BJ (cell line): ENCODE data around the gene BAHD1. TPM values are rescaled to one million over a fixed set of nuclear protein-coding genes. Genes with fewer than 3 reads are reported as not detected.

Experiments used
- CTCF ChIA-PET: fragments of 350-600 bp; formaldehyde crosslinking; extraction: SDS; loops from one replicate; lab custom pipeline; 2021; ENCODE audit warnings: antibody characterized with exemption, inconsistent platforms; lab: Yijun Ruan, JAX
- POLR2A ChIA-PET: fragments of 300-600 bp; sonication (Branson Sonifier 250); formaldehyde crosslinking; extraction: SDS; loops from one replicate; lab custom pipeline; 2021; ENCODE audit warnings: antibody characterized with exemption; lab: Charles Lee
- DNase-seq: peaks from one replicate; pipeline ENCODE4 v3.0.0-alpha.2; 2011; ENCODE audit warnings: low read depth
- H3K27me3 ChIP-seq: 2 replicates; pipeline ENCODE4 v1.6.0; 2011; ENCODE audit warnings: low read length; ENCODE audit not compliant: control insufficient read depth, insufficient read depth
- H3K36me3 ChIP-seq: 2 replicates; pipeline ENCODE4 v1.5.1; 2011; ENCODE audit warnings: low read length; ENCODE audit not compliant: control insufficient read depth, insufficient read depth
- H3K4me3 ChIP-seq: 2 replicates; pipeline ENCODE4 v1.5.1; 2011; ENCODE audit warnings: low read depth, mild to moderate bottlenecking, control low read depth, low read length
- polyA plus RNA-seq: library from polyadenylated mRNA; depleted of rRNA; stranded (reverse); fragments of >200 nt; gene quantifications from 2 replicates; pipeline ENCODE4 v1.2.3, GENCODE V29; 2011
- TF ChIP-seq, protein P1 (sequence below): IDR thresholded peaks from 2 replicates; pipeline ENCODE4 v1.5.1; 2011; ENCODE audit warnings: low read depth, mild to moderate bottlenecking, control low read depth, inconsistent platforms, low read length, moderate library complexity; ENCODE audit not compliant: insufficient read depth

The BAHD1 gene
- polyA plus RNA-seq, 1 experiment = 3.3 TPM

DNA sequence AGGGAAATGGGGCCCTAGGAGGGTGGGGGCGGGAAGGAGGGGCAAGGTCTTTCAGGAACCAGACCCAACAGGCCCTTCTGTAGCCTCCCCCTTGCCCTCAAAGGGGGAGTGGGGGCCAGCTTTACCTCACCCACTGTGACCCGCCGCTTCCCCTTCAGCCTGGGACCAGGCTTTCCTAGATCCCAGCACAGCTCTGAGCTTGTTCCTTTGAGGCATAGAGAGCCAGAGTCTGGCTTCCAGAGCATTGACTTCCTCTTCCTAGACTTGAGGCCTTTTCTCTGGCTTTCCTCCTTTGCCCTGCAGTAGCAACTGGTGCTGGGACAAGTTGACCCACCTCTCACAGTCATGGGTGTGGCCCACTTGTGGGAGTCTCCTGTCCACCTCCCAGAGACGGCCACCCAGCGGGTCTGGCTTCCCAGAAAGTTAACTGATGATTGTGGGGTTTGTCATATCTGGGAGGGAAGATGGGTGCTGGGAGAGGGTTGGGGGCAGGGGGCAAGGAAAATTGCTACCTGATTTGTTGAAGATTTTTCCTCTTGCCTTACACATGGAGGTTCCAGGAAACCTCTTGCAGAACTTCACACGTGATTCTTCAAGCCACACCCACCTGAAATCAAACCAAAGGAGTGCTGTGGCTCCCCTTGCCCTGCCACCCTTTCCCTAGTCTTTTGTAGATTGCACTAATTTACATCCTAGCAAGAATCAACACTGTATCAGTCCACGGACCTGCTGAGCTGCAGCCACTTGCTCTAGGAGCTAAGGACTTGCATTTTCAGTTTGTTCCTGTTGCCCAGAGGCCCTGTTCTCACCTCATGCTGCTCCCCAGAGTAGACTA is 25.9 kb downstream of the BAHD1 start:
- Histone ChIP-seq H3K36me3 (peaks cover 25% of the 10 kb centered on the region), H3K27me3 (no peaks in the 10 kb centered on the region), H3K4me3 (no peak overlapping the region)
- TF ChIP-seq, protein P1, sequence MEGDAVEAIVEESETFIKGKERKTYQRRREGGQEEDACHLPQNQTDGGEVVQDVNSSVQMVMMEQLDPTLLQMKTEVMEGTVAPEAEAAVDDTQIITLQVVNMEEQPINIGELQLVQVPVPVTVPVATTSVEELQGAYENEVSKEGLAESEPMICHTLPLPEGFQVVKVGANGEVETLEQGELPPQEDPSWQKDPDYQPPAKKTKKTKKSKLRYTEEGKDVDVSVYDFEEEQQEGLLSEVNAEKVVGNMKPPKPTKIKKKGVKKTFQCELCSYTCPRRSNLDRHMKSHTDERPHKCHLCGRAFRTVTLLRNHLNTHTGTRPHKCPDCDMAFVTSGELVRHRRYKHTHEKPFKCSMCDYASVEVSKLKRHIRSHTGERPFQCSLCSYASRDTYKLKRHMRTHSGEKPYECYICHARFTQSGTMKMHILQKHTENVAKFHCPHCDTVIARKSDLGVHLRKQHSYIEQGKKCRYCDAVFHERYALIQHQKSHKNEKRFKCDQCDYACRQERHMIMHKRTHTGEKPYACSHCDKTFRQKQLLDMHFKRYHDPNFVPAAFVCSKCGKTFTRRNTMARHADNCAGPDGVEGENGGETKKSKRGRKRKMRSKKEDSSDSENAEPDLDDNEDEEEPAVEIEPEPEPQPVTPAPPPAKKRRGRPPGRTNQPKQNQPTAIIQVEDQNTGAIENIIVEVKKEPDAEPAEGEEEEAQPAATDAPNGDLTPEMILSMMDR = no peak
- ChIA-PET POLR2A (no interaction called here), CTCF (interaction anchor here (1.2 kb wide), 1 partner anchor 100 kb away, joined by 4 read pairs; no protein-coding TSS in a partner anchor)
- no peak for DNase-seq

DNA sequence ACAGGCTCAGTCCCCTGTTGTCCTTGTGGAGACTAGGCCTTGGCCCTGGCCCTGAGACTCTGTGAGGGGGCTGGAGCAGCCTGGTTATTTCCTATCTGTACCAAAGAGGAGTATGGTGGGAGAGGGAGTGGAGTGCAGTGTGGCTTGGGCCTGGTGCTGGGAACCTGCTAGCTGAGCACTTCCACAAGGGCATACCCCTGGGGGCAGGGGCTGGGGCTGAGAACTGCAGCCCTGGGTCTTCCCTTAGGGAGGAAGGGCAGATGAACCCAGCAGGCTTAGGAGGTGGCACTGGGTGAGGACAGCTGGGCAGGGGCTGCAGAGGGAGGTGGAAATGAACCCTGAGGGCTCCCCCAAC is 26.5 kb downstream of the BAHD1 start:
- Histone ChIP-seq H3K36me3 (peaks cover 21% of the 10 kb centered on the region), H3K4me3 (no peak overlapping the region), H3K27me3 (no peaks in the 10 kb centered on the region)
- TF ChIP-seq, protein P1 = no peak
- no peak for DNase-seq
- POLR2A ChIA-PET = no interaction called here
- CTCF ChIA-PET = no interaction called here

DNA sequence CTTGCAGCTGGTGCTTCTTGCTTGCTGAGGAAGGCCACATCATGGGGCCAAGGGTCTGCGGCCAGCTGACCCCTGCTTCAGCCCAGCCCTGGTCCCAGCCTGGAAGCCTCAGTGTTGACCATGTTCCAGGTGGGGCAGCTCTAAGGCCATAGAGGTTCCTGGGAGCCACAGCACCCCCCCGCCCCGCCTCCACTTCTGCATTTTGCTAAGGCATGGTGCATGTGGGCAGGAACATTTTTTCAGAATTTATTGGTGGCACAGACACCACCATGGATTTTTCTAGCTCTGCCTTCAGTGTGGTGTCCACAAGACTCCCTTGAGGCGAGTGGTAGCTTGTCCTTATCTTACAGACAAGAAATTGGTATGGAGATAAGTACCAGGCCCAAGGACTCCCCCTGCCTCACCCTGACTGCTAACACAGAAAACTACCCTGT is 28.2 kb downstream of the BAHD1 start:
- POLR2A ChIA-PET = interaction anchor here (0.6 kb wide), 1 partner anchor 100 kb away, joined by 4 read pairs; no protein-coding TSS in a partner anchor

DNA sequence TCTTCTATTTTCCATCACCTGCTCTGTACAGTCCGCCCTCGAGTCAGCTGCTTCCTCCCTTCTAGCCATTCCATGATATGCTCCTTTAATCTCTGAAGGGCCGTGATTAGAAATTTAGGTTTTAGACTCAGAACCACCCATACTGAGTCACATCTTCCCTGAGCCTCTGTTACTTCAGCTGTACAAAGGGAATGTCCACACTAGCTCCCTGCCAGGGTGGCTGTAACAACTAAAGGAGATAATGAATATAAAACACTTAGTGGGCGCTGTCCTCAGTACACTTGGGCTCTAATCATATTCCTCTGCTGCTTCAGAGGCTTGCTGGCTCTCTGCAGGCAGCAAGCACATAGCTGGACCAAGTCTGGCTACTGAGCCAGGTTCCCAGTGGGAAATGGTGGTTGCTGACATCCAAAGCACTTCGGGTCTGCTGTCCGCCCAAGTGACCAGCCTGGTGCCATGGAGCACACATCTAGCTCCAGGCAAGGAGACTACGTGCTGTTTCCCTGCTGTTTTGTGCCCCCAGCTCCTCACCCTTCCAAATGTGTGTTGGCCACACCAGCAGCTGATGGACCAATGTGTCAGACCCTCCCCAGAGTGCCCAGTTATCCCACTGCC is 29.1 kb downstream of the BAHD1 start:
- no peak for DNase-seq

More for the DNA sequence above, 28.2 kb downstream of the BAHD1 start:
- TF ChIP-seq, protein P1 = no peak
- no peaks in the 10 kb centered on the region; the same call in 1 of the 2 replicates for H3K27me3 ChIP-seq
- H3K36me3 ChIP-seq = peaks cover 17% of the 10 kb centered on the region; the same call in 1 of the 2 replicates
- no peak overlapping the region for H3K4me3 ChIP-seq
- DNase-seq = no peak
- CTCF ChIA-PET = interaction anchor here (0.6 to 1.5 kb wide), 5 partner anchors 14 to 723 kb away, joined by 3 to 4 read pairs (median 3); partner anchors contain the start of gene BAHD1

More for the DNA sequence above, 29.1 kb downstream of the BAHD1 start:
- H3K4me3 ChIP-seq = no peak overlapping the region
- ChIA-PET CTCF (interaction anchor here (0.8 to 1.5 kb wide), 6 partner anchors 15 to 90 kb away, joined by 3 to 4 read pairs (median 4); partner anchors contain the start of gene BAHD1), POLR2A (no interaction called here)
- no peaks in the 10 kb centered on the region; the same call in 1 of the 2 replicates for H3K27me3 ChIP-seq
- peaks cover 11% of the 10 kb centered on the region; the same call in 1 of the 2 replicates for H3K36me3 ChIP-seq
- TF ChIP-seq, protein P1 = no peak
